Measurements from ENCODE around the gene SASH1.

DNA sequence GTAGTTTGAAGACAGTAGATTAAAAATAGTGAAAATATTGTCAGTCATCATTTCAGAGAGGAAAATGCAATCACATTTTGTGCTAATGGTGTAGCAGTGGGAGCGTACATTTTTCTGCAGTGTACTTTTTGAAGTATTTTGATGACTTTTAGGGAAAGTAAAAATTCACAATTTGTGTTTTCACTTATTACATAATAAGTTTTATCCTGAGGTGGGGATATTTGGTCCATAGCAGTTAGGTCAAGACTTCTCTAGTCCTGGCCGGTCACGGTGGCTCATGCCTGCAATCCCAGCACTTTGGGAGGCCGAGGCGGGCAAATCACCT is 122.3 kb downstream of the SASH1 start:
- TF ChIP-seq, protein P1, sequence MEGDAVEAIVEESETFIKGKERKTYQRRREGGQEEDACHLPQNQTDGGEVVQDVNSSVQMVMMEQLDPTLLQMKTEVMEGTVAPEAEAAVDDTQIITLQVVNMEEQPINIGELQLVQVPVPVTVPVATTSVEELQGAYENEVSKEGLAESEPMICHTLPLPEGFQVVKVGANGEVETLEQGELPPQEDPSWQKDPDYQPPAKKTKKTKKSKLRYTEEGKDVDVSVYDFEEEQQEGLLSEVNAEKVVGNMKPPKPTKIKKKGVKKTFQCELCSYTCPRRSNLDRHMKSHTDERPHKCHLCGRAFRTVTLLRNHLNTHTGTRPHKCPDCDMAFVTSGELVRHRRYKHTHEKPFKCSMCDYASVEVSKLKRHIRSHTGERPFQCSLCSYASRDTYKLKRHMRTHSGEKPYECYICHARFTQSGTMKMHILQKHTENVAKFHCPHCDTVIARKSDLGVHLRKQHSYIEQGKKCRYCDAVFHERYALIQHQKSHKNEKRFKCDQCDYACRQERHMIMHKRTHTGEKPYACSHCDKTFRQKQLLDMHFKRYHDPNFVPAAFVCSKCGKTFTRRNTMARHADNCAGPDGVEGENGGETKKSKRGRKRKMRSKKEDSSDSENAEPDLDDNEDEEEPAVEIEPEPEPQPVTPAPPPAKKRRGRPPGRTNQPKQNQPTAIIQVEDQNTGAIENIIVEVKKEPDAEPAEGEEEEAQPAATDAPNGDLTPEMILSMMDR (IDR thresholded peaks at IDR 0.05; ENCODE audit: low read length) = no peak
- TF ChIP-seq EZH2 (optimal IDR thresholded peaks at IDR 0.05; ENCODE audit: low read depth, low read length) = no peak
